ENCODE data around the gene ZNF518B. TPM values are rescaled to one million over a fixed set of nuclear protein-coding genes. Genes with fewer than 3 reads are reported as not detected.
"Not testable (repeated sequence)": the region's sequence is repeated elsewhere in the genome, so short reads cannot be mapped to it uniquely, and the experiment has no call there.

ZNF518B gene
- polyA plus RNA-seq, 1 donor = 17.7 TPM

GRCh38 chr4:10438924-10439323 is 18.3 kb downstream of the ZNF518B start:
- H3K27me3 ChIP-seq (ENCODE audit: control insufficient read depth, insufficient read depth, low read length) = no peaks in the 10 kb centered on the region
- WGBS (ENCODE audit: insufficient coverage, low lambda C conversion rate) = 100% methylated on average over 1 of the region's 1 CpG
- no peak for DNase-seq
- no peak overlapping the region for H3K27ac ChIP-seq (ENCODE audit: low read length)
- no peaks in the 10 kb centered on the region for H3K4me1 ChIP-seq (ENCODE audit: control insufficient read depth, insufficient read depth, low read length)
- H3K4me3 ChIP-seq (ENCODE audit: low read length) = no peak overlapping the region
- H3K9me3 ChIP-seq (ENCODE audit: control insufficient read depth, low read depth, low read length) = peaks cover 2% of the 10 kb centered on the region
- H3K36me3 ChIP-seq (ENCODE audit: control insufficient read depth, insufficient read depth, low read length) = no peaks in the 10 kb centered on the region

GRCh38 chr4:10437735-10438134 is 19.5 kb downstream of the ZNF518B start:
- 100% methylated on average over 1 of the region's 1 CpG for WGBS (ENCODE audit: insufficient coverage, low lambda C conversion rate)
- Histone ChIP-seq H3K27me3 (ENCODE audit: control insufficient read depth, insufficient read depth, low read length) (no peaks in the 10 kb centered on the region), H3K4me1 (ENCODE audit: control insufficient read depth, insufficient read depth, low read length) (no peaks in the 10 kb centered on the region), H3K27ac (ENCODE audit: low read length) (no peak overlapping the region), H3K36me3 (ENCODE audit: control insufficient read depth, insufficient read depth, low read length) (no peaks in the 10 kb centered on the region), H3K4me3 (ENCODE audit: low read length) (no peak overlapping the region), H3K9me3 (ENCODE audit: control insufficient read depth, low read depth, low read length) (peaks cover 2% of the 10 kb centered on the region)
- DNase-seq = no peak

GRCh38 chr4:10427680-10428079 is 29.5 kb downstream of the ZNF518B start:
- H3K27ac ChIP-seq (ENCODE audit: low read length); H3K4me3 ChIP-seq (ENCODE audit: low read length); H3K4me1 ChIP-seq (ENCODE audit: control insufficient read depth, insufficient read depth, low read length); DNase-seq; H3K36me3 ChIP-seq (ENCODE audit: control insufficient read depth, insufficient read depth, low read length); H3K27me3 ChIP-seq (ENCODE audit: control insufficient read depth, insufficient read depth, low read length); H3K9me3 ChIP-seq (ENCODE audit: control insufficient read depth, low read depth, low read length): not testable (repeated sequence)
- WGBS (ENCODE audit: insufficient coverage, low lambda C conversion rate) = no CpG with 5 or more reads among the region's 8 CpGs

- Histone ChIP-seq H3K36me3 (ENCODE audit: control insufficient read depth, insufficient read depth, low read length) (no peaks in the 10 kb centered on the region), H3K4me3 (ENCODE audit: low read length) (no peak overlapping the region), H3K27me3 (ENCODE audit: control insufficient read depth, insufficient read depth, low read length) (no peaks in the 10 kb centered on the region), H3K27ac (ENCODE audit: low read length) (no peak overlapping the region), H3K9me3 (ENCODE audit: control insufficient read depth, low read depth, low read length) (no peaks in the 10 kb centered on the region), H3K4me1 (ENCODE audit: control insufficient read depth, insufficient read depth, low read length) (no peaks in the 10 kb centered on the region)
- 83% methylated on average over 2 of the region's 3 CpGs for WGBS (ENCODE audit: insufficient coverage, low lambda C conversion rate)
- no peak for DNase-seq
Measured at GRCh38 chr4:10421344-10422055, 35.7 kb downstream of the ZNF518B start.

- no peak for DNase-seq
- H3K9me3 ChIP-seq (ENCODE audit: control insufficient read depth, low read depth, low read length) = no peaks in the 10 kb centered on the region
- no peaks in the 10 kb centered on the region for H3K36me3 ChIP-seq (ENCODE audit: control insufficient read depth, insufficient read depth, low read length)
- H3K27ac ChIP-seq (ENCODE audit: low read length) = no peak overlapping the region
- no peaks in the 10 kb centered on the region for H3K27me3 ChIP-seq (ENCODE audit: control insufficient read depth, insufficient read depth, low read length)
- 80% methylated on average over 1 of the region's 6 CpGs for WGBS (ENCODE audit: insufficient coverage, low lambda C conversion rate)
- no peak overlapping the region for H3K4me3 ChIP-seq (ENCODE audit: low read length)
- H3K4me1 ChIP-seq (ENCODE audit: control insufficient read depth, insufficient read depth, low read length) = no peaks in the 10 kb centered on the region
Measured at GRCh38 chr4:10417740-10418139, 39.5 kb downstream of the ZNF518B start.

- no peak for DNase-seq
- Histone ChIP-seq H3K9me3 (ENCODE audit: control insufficient read depth, low read depth, low read length) (no peaks in the 10 kb centered on the region), H3K4me1 (ENCODE audit: control insufficient read depth, insufficient read depth, low read length) (no peaks in the 10 kb centered on the region), H3K4me3 (ENCODE audit: low read length) (no peak overlapping the region), H3K27me3 (ENCODE audit: control insufficient read depth, insufficient read depth, low read length) (no peaks in the 10 kb centered on the region), H3K36me3 (ENCODE audit: control insufficient read depth, insufficient read depth, low read length) (no peaks in the 10 kb centered on the region), H3K27ac (ENCODE audit: low read length) (no peak overlapping the region)
- no CpG with 5 or more reads among the region's 2 CpGs for WGBS (ENCODE audit: insufficient coverage, low lambda C conversion rate)
Measured at GRCh38 chr4:10416441-10416840, 40.8 kb downstream of the ZNF518B start.

- no peaks in the 10 kb centered on the region for H3K36me3 ChIP-seq (ENCODE audit: control insufficient read depth, insufficient read depth, low read length)
- H3K9me3 ChIP-seq (ENCODE audit: control insufficient read depth, low read depth, low read length) = no peaks in the 10 kb centered on the region
- H3K4me1 ChIP-seq (ENCODE audit: control insufficient read depth, insufficient read depth, low read length) = no peaks in the 10 kb centered on the region
- DNase-seq = no peak
- no peak overlapping the region for H3K4me3 ChIP-seq (ENCODE audit: low read length)
- WGBS (ENCODE audit: insufficient coverage, low lambda C conversion rate) = no CpG with 5 or more reads among the region's 2 CpGs
- no peak overlapping the region for H3K27ac ChIP-seq (ENCODE audit: low read length)
- H3K27me3 ChIP-seq (ENCODE audit: control insufficient read depth, insufficient read depth, low read length) = no peaks in the 10 kb centered on the region
Measured at GRCh38 chr4:10413177-10413576, 44.0 kb downstream of the ZNF518B start.

GRCh38 chr4:10405672-10406071 is 51.6 kb downstream of the ZNF518B start:
- DNase-seq = no peak
- Histone ChIP-seq H3K4me3 (ENCODE audit: low read length) (no peak overlapping the region), H3K9me3 (ENCODE audit: control insufficient read depth, low read depth, low read length) (no peaks in the 10 kb centered on the region), H3K27me3 (ENCODE audit: control insufficient read depth, insufficient read depth, low read length) (no peaks in the 10 kb centered on the region), H3K27ac (ENCODE audit: low read length) (no peak overlapping the region), H3K36me3 (ENCODE audit: control insufficient read depth, insufficient read depth, low read length) (no peaks in the 10 kb centered on the region), H3K4me1 (ENCODE audit: control insufficient read depth, insufficient read depth, low read length) (no peaks in the 10 kb centered on the region)
- no CpG with 5 or more reads among the region's 8 CpGs for WGBS (ENCODE audit: insufficient coverage, low lambda C conversion rate)

- WGBS (ENCODE audit: insufficient coverage, low lambda C conversion rate) = 80% methylated on average over 3 of the region's 6 CpGs
- Histone ChIP-seq H3K36me3 (ENCODE audit: control insufficient read depth, insufficient read depth, low read length) (no peaks in the 10 kb centered on the region), H3K4me3 (ENCODE audit: low read length) (no peak overlapping the region), H3K27ac (ENCODE audit: low read length) (no peak overlapping the region), H3K27me3 (ENCODE audit: control insufficient read depth, insufficient read depth, low read length) (no peaks in the 10 kb centered on the region), H3K9me3 (ENCODE audit: control insufficient read depth, low read depth, low read length) (no peaks in the 10 kb centered on the region), H3K4me1 (ENCODE audit: control insufficient read depth, insufficient read depth, low read length) (no peaks in the 10 kb centered on the region)
- peak; percentile 9 to 20 for DNase-seq
Measured at GRCh38 chr4:10403633-10404445, 53.4 kb downstream of the ZNF518B start.

- Histone ChIP-seq H3K27me3 (ENCODE audit: control insufficient read depth, insufficient read depth, low read length) (no peaks in the 10 kb centered on the region), H3K4me3 (ENCODE audit: low read length) (no peak overlapping the region), H3K27ac (ENCODE audit: low read length) (no peak overlapping the region), H3K9me3 (ENCODE audit: control insufficient read depth, low read depth, low read length) (no peaks in the 10 kb centered on the region), H3K4me1 (ENCODE audit: control insufficient read depth, insufficient read depth, low read length) (no peaks in the 10 kb centered on the region), H3K36me3 (ENCODE audit: control insufficient read depth, insufficient read depth, low read length) (no peaks in the 10 kb centered on the region)
- DNase-seq = no peak
- WGBS (ENCODE audit: insufficient coverage, low lambda C conversion rate) = no CpG with 5 or more reads among the region's 1 CpG
Measured at GRCh38 chr4:10395971-10396580, 61.1 kb downstream of the ZNF518B start.

Data from large intestine (tissue), 3 donors.